MCF 10A (cell line): Measurements from ENCODE around the gene MTA3. TPM values are rescaled to one million over a fixed set of nuclear protein-coding genes. Genes with fewer than 3 reads are reported as not detected.

Source experiments
- BruUV-seq: library from RNA; stranded (reverse); fragments of 400-500 nt; replicated peaks from 2 replicates; lab custom pipeline; 2021; lab: Mats Ljungman, UMichigan
- CTCF ChIA-PET: fragments of 300-600 bp; sonication (Branson Sonifier 250); formaldehyde crosslinking; extraction: SDS; loops from one replicate; lab custom pipeline; 2021; ENCODE audit warnings: antibody characterized with exemption, inconsistent platforms; lab: Yijun Ruan, JAX
- POLR2A ChIA-PET: fragments of 300-600, 350-650 bp; sonication (Branson Sonifier 250); formaldehyde crosslinking; extraction: SDS; loops from one replicate; lab custom pipeline; 2020; ENCODE audit warnings: antibody characterized with exemption, inconsistent platforms; lab: Yijun Ruan, JAX
- DNase-seq: peaks from one replicate; pipeline ENCODE4 v3.0.0-alpha.2; 2018; ENCODE audit not compliant: unreplicated experiment
- H3K27ac Mint-ChIP-seq: one replicate; pipeline ENCODE4 v1.8.0; 2022; ENCODE audit warnings: mild to moderate bottlenecking, low read depth, mixed read lengths; ENCODE audit not compliant: unreplicated experiment
- H3K27me3 Mint-ChIP-seq: one replicate; pipeline ENCODE4 v1.8.0; 2022; ENCODE audit warnings: mixed read lengths; ENCODE audit not compliant: insufficient read depth, unreplicated experiment
- H3K36me3 Mint-ChIP-seq: one replicate; pipeline ENCODE4 v1.8.0; 2022; ENCODE audit warnings: mild to moderate bottlenecking, moderate library complexity, mixed read lengths; ENCODE audit not compliant: insufficient read depth, unreplicated experiment
- H3K4me1 Mint-ChIP-seq: one replicate; pipeline ENCODE4 v1.8.0; 2022; ENCODE audit warnings: mixed read lengths; ENCODE audit not compliant: insufficient read depth, unreplicated experiment
- H3K4me3 Mint-ChIP-seq: one replicate; pipeline ENCODE4 v1.8.0; 2022; ENCODE audit warnings: mild to moderate bottlenecking, moderate library complexity, mixed read lengths; ENCODE audit not compliant: unreplicated experiment
- H3K9me3 Mint-ChIP-seq: one replicate; pipeline ENCODE4 v1.8.0; 2022; ENCODE audit warnings: mixed read lengths; ENCODE audit not compliant: unreplicated experiment
- CTCF ChIP-seq: fragments of 200-600 bp; IDR thresholded peaks from one replicate; pipeline ENCODE4 v1.8.0; 2022; ENCODE audit warnings: antibody characterized with exemption, mild to moderate bottlenecking; ENCODE audit not compliant: unreplicated experiment
- intact Hi-C: fragments of 100-400 bp; cut with micrococcal nuclease; formaldehyde crosslinking; loops from 2 replicates; pipeline ENCODE4 v1.14.1; 2022
- total RNA-seq: library from RNA; stranded (reverse); gene quantifications from 2 replicates; pipeline ENCODE4 v1.2.3, GENCODE V29; 2022

The MTA3 gene
- total RNA-seq, 1 experiment from 2014 or later, result 41.4 TPM

GRCh38 chr2:42545841-42546390 lies 22.5 kb upstream of the MTA3 start:
- no peaks in the 10 kb centered on the region for H3K9me3 Mint-ChIP-seq
- H3K27me3 Mint-ChIP-seq, result no peaks in the 10 kb centered on the region
- no peak overlapping the region for H3K4me3 Mint-ChIP-seq
- intact Hi-C loops, result no loop called here
- no TSS peak for BruUV-seq
- ChIA-PET POLR2A (no interaction called here), CTCF (interaction anchor here (0.5 kb wide), 1 partner anchor 22 kb away, joined by 5 read pairs; no protein-coding TSS in a partner anchor)
- H3K27ac Mint-ChIP-seq, result no peak overlapping the region
- no peaks in the 10 kb centered on the region for H3K4me1 Mint-ChIP-seq
- no peaks in the 10 kb centered on the region for H3K36me3 Mint-ChIP-seq
- no peak for TF ChIP-seq CTCF
- no peak for DNase-seq

GRCh38 chr2:42547014-42547413 lies 21.4 kb upstream of the MTA3 start:
- intact Hi-C loops, result no loop called here
- CTCF ChIA-PET, result interaction anchor here (0.6 kb wide), 2 partner anchors 11 to 65 kb away, joined by 3 to 4 read pairs; no protein-coding TSS in a partner anchor
- H3K4me3 Mint-ChIP-seq, result no peak overlapping the region
- POLR2A ChIA-PET, result interaction anchor here (0.6 kb wide), 1 partner anchor 1294 kb away, joined by 3 read pairs; no protein-coding TSS in a partner anchor
- DNase-seq, result no peak
- H3K27ac Mint-ChIP-seq, result no peak overlapping the region
- no peak for TF ChIP-seq CTCF
- no peaks in the 10 kb centered on the region for H3K9me3 Mint-ChIP-seq
- no peaks in the 10 kb centered on the region for H3K4me1 Mint-ChIP-seq
- no peaks in the 10 kb centered on the region for H3K36me3 Mint-ChIP-seq
- no peaks in the 10 kb centered on the region for H3K27me3 Mint-ChIP-seq
- BruUV-seq, result no TSS peak

GRCh38 chr2:42547446-42548295 lies 20.8 kb upstream of the MTA3 start:
- H3K4me3 Mint-ChIP-seq, result no peak overlapping the region
- H3K27ac Mint-ChIP-seq, result no peak overlapping the region
- POLR2A ChIA-PET, result no interaction called here
- no peaks in the 10 kb centered on the region for H3K4me1 Mint-ChIP-seq
- no peaks in the 10 kb centered on the region for H3K36me3 Mint-ChIP-seq
- no TSS peak for BruUV-seq
- no peaks in the 10 kb centered on the region for H3K9me3 Mint-ChIP-seq
- DNase-seq, result no peak
- intact Hi-C loops, result no loop called here
- TF ChIP-seq CTCF, result no peak
- CTCF ChIA-PET, result interaction anchor here (0.6 kb wide), 2 partner anchors 12 to 66 kb away, joined by 3 to 4 read pairs; no protein-coding TSS in a partner anchor
- H3K27me3 Mint-ChIP-seq, result no peaks in the 10 kb centered on the region

- TF ChIP-seq CTCF, result no peak
- DNase-seq, result no peak
- no TSS peak for BruUV-seq
- Mint-ChIP-seq H3K36me3 (no peaks in the 10 kb centered on the region), H3K27ac (no peak overlapping the region), H3K4me1 (no peaks in the 10 kb centered on the region), H3K4me3 (no peak overlapping the region), H3K27me3 (no peaks in the 10 kb centered on the region), H3K9me3 (no peaks in the 10 kb centered on the region)
- intact Hi-C loops, result no loop called here
- ChIA-PET POLR2A (interaction anchor here (0.6 to 0.7 kb wide), 2 partner anchors 1350 to 1627 kb away, joined by 3 read pairs; no protein-coding TSS in a partner anchor), CTCF (interaction anchor here (0.6 to 1.6 kb wide), 2 partner anchors 112 to 125 kb away, joined by 5 to 7 read pairs; no protein-coding TSS in a partner anchor)
These were observed 17.6 kb upstream of the MTA3 start for GRCh38 chr2:42550870-42551269.
